Epithelial cell of esophagus (primary cell): Measurements from ENCODE around the gene SRPRB.

ENCODE experiments used
- DNase-seq: peaks from one replicate; pipeline ENCODE4 v3.0.0; 2010; ENCODE audit warnings: low read depth
- H3K4me3 ChIP-seq: 2 replicates; pipeline ENCODE4 v1.5.1; 2011; ENCODE audit warnings: mild to moderate bottlenecking, low read length, control low read depth
- CTCF ChIP-seq: IDR thresholded peaks from 2 replicates; pipeline ENCODE4 v1.5.1; 2011; ENCODE audit warnings: low read depth, mild to moderate bottlenecking, low read length, control low read depth, inconsistent platforms; ENCODE audit not compliant: insufficient read depth; ENCODE audit errors: missing control alignments

SRPRB gene

GRCh38 chr3:133759740-133760305 lies 45.8 kb upstream of the SRPRB start:
- no peak for TF ChIP-seq CTCF
- DNase-seq: no peak
- no peak overlapping the region for H3K4me3 ChIP-seq

GRCh38 chr3:133760916-133761315 lies 44.7 kb upstream of the SRPRB start:
- DNase-seq: no peak
- H3K4me3 ChIP-seq: no peak overlapping the region
- no peak for TF ChIP-seq CTCF

GRCh38 chr3:133761605-133762484 lies 43.8 kb upstream of the SRPRB start:
- no peak overlapping the region for H3K4me3 ChIP-seq
- no peak for DNase-seq
- TF ChIP-seq CTCF: no peak

GRCh38 chr3:133762539-133762938 lies 43.1 kb upstream of the SRPRB start:
- no peak overlapping the region for H3K4me3 ChIP-seq
- no peak for DNase-seq
- TF ChIP-seq CTCF: no peak

GRCh38 chr3:133763797-133764683 lies 41.6 kb upstream of the SRPRB start:
- no peak for DNase-seq
- H3K4me3 ChIP-seq: no peak overlapping the region
- no peak for TF ChIP-seq CTCF

GRCh38 chr3:133765256-133765655 lies 40.4 kb upstream of the SRPRB start:
- no peak for DNase-seq
- H3K4me3 ChIP-seq: no peak overlapping the region
- no peak for TF ChIP-seq CTCF
